Frontal cortex (tissue), 4 donors: ENCODE measurements around the gene RRP1. TPM values are rescaled to one million over a fixed set of nuclear protein-coding genes. Genes with fewer than 3 reads are reported as not detected.

Experiments used
- DNase-seq, 2 donors: peaks; one replicate each; pipeline ENCODE4 v3.0.0; 2012; ENCODE audit warnings: low spot score in 2 of 2
- FAIRE-seq: peaks from 2 replicates; lab custom pipeline; 2012; peaks lifted over from hg19 to GRCh38; lab: Jason Lieb, UNC
- total RNA-seq: library from RNA; depleted of rRNA; stranded (reverse); fragments of >200 nt; gene quantifications from one replicate; pipeline ENCODE4 v1.2.3, GENCODE V29; 2014
- donor health status: control.
- donor health status: control.
- donor health status: control.

RRP1 gene
- total RNA-seq, 1 donor from 2014 or later: 13.9 TPM

DNA sequence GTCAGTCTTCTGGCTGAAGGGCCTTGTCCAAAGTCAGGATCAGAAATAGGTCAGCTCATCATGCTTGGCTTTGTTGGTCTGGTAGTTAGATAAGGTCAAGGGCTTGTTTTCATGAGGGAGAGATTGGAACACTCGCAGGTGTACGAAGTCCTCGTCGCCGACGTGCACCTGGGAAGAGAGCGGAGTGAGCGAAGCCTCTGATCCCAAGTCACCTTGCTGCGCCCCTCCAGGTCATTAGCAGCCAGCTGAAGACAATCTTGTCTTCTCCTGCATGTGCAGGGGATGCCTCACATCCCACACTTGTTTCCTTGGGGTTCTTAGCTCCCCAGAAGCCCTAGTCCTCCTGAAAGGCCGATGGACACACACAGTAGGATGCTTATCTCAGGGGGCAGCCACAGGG is 15.2 kb upstream of the RRP1 start:
- DNase-seq: no peak
- FAIRE-seq: no peak

DNA sequence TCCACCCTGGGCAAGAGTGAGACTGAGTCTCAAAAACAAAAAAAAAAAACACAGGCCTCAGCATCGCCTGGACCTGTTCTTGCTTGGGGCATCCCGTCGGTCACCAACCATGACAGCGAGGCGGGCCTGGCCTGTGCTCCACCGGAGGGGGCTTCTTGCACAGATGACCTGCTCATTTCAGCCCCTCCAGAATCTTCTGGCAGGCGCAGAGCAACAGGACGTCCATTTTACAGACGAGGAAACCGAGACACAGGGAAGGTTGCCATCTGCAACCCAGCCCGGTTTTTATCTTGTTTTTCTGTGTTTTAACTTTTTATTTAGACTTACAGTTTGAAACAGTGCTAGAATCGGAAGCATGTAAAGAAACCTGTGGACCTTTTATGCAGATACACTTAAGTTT is 14.2 kb upstream of the RRP1 start:
- DNase-seq (no peak), FAIRE-seq (no peak)

DNA sequence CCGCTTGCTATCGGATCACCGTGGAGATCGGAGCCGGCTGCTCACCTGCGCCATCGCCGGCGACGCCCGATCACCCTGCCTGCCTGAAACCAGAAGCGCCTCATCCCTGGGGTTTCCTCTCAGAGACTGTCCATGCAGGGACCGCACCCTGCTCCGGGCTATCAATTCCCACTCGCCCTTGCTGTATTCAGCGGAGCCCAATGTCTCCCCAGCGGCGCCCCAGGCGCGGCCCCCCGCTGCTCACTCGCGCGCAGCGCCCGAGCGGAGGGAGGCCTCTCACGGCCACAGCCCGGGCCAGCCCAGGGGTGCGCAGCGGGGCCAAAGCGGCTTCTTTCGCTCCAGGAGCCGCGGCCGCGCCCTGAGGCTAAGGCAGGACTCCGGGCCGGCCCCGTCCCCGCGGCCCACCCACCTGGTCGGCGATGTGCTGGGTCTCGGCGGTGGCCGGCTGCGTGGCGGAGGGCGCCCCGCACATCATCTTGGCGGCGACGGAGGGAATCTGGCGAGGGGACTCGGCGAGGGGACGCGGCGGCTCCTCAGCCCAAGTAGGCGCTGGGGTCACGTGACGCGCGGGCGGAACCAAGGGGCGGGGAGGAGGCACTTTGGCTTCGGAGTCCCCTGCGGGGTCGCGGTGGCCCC is 13.5 kb upstream of the RRP1 start, which contains the start of gene CSTB:
Gene CSTB (minus strand): TSS at position 514 of the 636 bp plus-strand sequence. CDS start 39 bp downstream, at position 475.
- DNase-seq (peak; percentile 91 to 96), FAIRE-seq (no peak)

DNA sequence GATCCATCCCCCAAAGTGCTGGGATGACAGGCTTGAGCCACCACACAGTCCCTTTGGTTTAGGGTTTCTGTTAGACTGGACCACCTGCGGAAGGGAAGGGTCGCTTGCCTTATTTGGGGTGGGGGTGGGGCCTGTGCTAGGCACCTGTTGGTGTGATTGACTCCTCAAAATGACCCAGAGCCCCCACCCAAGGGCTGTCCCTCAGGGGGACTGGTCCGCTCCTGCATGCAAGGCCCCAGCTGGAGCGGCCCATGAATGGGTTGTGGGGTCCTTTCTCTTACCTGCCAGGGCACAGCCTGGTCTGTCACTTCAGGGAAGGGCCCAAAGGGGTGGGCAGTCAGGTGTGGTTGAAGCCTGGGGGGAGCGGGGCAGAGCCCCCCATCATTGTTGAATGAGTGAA is 11.4 kb upstream of the RRP1 start:
- no peak for FAIRE-seq
- DNase-seq: no peak

DNA sequence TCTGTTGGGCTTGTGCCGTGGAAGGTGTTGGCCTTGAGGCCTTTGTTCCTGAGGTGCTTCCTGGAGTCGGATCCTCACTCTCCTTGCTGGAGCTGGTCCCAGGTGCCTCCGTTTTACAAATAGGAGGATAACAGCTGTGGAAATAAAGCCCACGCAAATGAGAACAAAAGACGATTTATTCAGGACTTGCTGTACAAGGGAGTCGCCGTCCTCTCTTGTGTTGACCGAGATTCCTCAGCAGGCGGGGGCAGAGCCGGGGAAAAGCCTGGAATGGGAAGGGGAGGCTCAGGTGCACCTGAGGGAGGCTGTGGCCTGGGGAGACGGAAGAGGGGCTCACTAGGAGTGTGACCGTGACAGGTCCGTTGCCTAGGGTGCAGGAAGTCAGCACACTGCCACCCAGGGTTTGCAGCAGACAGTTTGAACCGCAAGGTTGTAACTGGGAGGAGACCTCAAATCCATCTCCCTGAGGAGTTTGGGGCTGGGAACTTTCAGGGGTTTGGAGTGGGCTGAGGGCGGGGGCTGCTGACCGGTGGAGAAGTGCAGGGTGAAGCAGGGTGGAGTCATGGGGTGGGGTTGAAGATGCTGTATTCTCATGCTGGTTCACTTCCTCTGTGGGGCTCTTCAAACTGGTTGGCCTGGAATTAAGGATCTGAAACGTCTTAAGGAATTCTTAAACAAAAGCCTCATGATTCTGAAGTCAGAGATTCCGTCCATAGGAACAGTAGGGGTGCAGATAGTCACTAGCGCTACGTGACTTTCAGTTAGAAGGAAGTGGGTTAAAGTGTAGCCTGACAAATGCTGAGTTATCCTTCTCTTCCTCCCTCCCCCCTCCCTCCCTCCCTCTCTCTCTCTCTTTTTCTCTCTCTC is 10.7 kb upstream of the RRP1 start:
- FAIRE-seq (no peak), DNase-seq (no peak)

DNA sequence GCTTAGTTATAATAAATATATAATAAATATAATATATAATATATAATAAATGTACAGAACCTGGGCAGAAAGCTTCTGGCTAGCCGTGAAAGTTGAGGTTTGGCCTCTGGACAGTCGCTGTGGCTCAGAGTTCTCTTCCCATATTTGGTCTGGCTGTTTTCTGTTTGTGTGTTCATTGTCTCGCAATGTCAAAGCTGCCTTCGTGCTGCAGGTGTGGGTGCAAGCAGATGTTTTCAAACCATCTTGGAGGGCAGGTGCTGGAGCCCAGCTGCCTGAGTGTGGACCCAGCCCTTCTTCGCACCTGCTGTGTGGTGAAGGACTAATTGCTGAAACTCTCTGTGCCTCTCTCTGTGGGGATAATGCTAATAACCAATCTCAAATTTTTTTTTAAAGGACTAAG is 9.7 kb upstream of the RRP1 start:
- FAIRE-seq (no peak), DNase-seq (no peak)

DNA sequence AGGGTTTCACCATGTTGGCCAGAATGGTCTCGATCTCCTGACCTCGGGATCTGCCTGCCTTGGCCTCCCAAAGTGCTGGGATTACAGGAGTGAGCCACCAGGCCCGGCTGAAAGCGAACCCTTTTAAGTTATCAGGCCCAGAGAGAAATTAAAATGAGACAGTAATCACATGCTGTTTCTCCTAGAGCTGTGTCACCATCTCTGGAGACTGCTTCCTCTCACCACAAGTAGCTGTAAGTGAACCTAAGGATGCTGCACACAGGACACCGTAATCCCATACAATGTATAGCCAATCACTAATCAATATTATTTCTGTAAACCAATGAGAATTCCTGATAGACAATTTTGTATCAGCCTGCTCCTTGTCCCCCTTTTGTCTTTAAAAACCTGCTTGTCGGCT is 7.5 kb upstream of the RRP1 start:
- DNase-seq: no peak
- FAIRE-seq: no peak

DNA sequence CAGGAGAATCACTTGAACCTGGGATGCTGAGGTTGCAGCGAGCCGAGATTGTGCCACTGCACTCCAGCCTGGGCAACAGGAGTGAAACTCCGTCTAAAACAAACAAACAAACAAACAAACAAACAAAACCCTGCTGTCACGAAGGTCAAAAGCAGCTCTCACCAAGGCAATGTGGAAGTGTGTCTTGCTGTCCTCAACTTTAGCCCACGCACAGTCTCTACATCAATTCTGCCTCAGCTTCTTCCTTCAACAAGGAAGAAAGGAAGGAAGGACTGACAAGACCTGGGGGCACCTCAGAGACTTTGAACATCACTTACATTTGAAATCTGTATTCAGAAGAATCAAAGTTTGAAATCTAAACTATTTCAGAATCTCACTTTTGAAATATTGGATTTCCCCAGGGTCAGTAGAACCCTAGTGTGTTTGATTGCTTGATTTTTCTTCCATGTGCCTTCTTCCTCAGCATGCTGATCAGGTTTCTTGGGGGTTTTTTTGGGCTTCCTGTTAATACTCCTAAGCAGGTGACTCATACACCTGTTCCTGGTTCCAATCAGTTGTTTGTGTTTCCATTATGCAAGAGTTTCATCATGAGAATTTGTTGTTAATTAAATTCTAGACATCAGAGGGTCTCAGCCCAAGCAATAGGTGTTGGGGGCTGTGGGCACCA is 6.8 kb upstream of the RRP1 start:
- FAIRE-seq: no peak
- DNase-seq: no peak

DNA sequence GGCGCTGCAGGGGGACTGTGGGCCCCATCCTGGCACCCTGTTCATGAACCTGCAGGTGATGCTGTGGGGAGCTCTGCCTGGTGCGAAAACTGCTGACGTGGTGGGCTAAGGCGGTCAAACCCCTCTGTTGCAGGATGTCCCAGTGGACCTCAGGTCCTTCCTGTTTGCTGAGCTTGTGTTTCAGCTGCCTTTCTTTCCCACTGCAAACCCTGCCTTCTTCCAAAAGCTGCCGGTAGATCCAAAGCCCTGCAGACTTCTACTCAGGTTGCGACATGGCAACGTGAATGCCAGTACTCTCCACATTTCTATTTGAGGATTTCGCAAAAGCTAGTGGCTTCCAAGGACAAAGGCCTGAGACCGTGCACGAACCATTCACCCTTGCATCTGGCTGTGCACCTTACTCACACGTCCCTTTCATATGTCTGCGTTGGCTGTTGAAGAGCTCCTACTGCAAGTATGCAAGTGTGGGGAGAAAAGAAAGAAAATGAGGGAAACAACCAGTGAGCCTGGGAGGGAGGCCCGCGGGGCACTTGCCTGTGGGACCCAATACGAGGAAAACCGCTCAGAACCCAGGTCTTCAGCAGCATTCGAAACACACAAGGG is 6.2 kb upstream of the RRP1 start:
- DNase-seq (no peak), FAIRE-seq (no peak)

DNA sequence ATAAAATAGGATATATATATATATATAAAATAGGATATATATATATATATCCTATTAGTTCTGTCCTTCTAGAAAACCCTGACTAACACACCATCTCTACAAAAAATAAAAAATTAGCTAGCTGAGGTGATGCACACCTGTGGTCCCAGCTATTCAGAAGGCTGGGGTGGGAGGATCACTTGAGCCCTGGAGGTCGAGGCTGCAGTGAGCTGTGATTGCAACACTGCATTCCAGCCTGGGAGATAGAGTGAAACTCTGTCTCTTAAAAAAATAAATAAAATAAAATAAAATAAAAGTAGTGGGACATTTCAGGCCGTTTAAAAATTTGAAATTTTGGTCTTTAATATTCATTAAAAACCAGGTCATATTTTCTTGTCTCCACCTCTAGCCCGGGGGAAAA is 4.2 kb upstream of the RRP1 start:
- FAIRE-seq: no peak
- DNase-seq: no peak

DNA sequence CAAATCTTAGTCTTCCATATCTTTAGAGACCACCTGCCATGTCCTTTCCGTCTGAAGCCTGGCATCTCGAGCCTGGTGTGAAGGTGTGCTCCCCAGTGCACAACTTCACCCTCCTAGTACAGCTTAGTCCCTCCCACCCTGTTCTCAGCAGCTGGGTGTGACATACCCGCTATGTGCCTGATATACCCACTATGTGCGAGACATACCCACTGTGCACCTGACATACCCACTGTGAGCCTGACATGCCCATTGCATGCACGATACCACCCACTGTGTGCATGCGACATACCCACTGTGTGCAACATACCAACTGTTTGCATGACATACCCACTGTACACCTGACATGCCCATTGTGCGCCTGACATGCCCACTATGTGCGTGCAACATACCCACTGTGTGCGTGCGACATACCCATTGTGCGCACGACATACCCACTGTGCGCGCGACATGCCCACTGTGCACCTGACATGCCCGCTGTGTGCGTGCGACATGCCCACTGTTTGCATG is 3.0 kb upstream of the RRP1 start:
- no peak for FAIRE-seq
- DNase-seq: no peak

DNA sequence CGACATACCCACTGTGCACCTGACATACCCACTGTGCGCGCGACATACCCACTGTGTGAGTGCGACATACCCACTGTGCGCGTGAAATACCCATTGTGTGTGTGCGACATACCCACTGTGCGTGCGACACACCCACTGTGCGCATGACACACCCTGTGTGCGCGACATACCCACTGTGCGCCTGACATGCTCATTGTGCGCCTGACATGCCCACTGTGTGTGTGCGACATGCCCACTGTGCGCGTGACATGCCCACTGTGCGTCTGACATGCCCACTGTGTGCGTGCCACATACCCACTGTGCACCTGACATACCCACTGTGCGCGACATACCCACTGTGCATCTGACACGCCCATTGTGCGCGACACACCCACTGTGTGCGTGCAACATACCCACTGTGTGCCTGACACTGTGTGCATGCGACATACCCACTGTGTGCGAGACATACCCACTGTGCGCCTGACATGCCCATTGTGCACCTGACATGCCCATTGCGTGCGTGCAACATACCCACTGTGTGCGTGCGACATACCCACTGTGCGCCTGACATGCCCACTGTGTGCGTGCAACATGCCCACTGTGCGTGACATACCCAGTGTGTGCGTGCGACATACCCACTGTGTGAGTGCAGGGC is 2.5 kb upstream of the RRP1 start:
- no peak for DNase-seq
- FAIRE-seq: no peak

DNA sequence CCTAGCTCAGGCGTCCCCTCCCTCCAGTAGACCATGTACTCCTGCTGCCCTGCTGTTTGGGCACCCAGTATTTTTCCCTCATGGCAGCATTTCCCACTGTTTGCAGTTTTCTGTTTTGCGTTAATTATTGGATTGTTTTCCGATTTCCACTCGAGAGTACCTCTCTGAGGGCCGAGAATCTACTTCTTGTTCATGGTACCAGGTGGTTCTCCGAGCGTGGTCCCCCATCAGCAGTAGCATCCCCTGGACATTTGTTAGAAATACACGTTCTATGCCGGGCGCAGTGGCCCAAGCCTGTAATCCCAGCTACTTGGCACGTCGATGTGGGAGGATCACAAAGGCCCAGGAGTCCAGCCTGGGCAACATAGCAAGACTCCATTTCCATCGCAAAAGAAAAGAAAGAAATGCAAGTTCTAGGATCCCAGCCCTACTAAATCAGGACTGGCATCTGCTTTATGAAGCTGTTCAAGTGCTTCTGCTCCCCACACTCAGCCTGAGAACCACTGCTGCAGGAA is 690 bp downstream of the RRP1 start:
- DNase-seq (no peak), FAIRE-seq (no peak)

DNA sequence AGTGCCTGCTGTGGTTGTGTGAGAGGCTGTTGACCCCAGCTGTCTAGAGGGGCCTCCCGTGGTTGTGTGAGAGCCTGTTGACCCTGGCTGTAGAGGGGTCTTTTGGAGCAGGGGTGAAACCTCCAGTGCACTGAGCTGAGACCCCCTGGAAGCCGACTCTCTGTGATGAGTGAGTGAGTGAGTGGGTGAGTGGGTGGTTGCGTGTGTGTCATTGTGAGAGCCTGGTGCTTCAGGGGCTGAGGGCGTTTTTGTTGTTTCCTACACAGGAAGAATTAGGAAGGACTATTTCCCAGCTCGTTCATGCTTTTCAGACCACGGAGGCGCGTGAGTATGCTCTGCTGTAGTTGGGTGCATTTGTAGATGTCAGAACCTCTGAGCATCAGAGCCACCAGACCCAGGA is 3.0 kb downstream of the RRP1 start:
- no peak for FAIRE-seq
- no peak for DNase-seq

DNA sequence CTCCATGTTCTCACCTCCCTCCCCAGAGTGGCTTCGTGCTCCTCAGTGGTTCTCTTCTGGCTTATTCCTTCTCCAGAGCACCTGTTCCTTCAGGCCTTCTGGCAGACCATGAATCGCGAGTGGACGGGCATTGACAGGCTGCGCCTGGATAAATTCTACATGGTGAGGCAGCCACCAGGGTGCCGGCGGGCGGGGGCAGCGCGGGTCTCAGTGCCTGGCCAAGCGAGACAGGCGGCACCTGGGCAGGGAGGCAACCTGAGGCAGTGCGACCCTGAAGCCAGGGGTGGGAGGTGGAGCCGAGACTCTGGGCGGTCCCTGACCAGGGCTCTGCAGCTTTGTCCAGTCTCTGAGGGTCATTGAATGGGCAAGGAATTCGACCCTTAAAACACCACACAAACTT is 3.9 kb downstream of the RRP1 start:
- FAIRE-seq: no peak
- no peak for DNase-seq

DNA sequence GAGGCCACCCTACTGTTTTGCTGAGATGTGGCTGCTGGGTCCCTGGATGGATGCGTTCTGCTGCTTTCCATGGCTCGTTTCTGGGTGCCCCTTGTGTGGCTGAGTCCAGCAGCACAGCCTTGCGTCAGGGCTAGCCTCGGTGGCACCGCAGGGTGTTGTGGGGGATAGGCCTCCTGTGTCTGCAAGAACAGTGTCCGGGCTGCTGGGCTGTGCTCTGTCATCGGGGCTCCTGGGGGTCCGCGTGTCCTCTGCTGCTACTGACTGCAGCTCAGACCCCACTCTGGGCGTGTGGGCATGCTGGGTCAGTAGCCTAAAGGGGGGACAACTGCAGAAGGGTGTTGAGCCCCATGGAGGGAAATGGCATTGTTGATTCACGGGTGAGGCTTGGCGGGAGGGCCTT is 4.9 kb downstream of the RRP1 start:
- no peak for FAIRE-seq
- DNase-seq: no peak

DNA sequence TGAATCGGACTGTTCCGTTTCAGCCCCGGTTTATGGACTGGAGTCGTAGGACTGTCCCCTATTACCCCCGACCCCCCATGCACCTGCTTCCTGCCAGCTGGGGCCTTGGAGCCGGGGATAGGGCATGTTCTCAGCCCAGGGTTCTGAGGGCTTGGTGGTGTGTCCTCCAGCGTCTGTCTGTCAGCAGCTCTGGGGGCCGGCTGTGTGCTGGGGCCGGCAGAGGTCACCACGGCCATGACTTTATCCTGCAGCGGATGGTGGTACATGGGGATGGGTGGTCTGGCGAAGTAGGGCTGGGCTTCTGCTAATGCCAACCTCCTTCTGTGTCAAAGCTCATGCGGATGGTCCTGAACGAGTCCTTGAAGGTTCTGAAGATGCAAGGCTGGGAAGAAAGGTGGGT is 5.5 kb downstream of the RRP1 start:
- no peak for FAIRE-seq
- DNase-seq: no peak

DNA sequence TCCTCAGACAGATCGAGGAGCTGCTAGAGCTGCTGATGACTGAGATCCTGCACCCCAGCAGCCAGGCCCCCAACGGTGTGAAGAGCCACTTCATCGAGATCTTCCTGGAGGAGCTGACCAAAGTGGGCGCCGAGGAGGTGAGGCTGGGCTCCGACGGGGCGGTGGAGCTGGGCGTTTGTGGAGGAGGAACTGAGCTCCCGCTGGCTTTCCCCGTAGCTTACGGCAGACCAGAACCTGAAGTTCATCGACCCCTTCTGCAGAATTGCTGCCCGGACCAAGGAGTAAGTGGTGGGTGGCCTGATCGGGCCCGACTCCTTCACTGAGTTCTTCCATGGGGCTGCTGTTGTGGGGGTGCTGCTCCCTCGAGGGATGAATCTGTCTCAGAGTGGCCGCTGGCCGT is 8.0 kb downstream of the RRP1 start:
- FAIRE-seq (no peak), DNase-seq (no peak)

DNA sequence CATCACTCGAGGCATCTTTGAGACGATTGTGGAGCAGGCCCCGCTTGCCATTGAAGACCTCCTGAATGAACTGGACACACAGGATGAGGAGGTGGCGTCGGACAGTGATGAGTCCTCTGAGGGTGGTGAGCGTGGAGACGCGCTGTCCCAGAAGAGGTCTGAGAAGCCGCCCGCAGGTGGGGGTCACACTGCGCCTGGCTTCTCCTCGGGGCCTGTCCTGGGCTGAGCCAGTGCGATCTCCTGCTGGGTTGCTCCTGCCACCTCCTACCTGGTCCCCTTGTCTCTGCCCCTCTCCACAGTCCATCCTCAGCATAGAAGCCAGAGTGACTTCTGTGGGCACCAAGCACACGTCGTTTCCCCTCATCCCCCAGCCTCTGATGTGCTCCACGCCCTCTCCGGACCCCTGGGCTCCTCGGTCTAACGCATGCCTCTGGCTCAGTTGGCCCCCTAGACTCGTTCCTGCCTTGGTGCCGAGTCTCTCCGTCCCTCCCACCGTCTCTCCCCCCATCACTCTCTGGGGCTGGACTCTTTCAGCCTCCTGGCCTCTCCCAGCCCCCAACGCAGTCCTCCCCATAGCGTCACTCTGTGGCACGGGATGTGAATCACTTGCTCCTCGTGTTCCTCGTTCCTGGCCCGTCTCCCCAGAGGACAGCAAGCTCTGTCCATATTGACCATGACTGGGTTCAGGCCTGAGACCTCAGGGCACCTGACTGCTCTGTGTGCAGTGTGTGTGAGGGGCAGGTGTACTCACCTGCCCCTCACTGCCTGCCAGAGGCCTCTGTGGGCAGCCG is 8.7 kb downstream of the RRP1 start:
- FAIRE-seq: no peak
- no peak for DNase-seq
